A549 treated with DMSO at 1 μM for 4 hours (cell line): ENCODE data around the gene WNT16. TPM values are rescaled to one million over a fixed set of nuclear protein-coding genes. Genes with fewer than 3 reads are reported as not detected.

Experiments
- total RNA-seq: library from RNA; stranded (reverse); fragments of 200-300 nt; extraction: Qiagen RNA extraction; gene quantifications from 5 replicates; pipeline ENCODE4 v1.2.3, GENCODE V29; 2022; ENCODE audit warnings: low read depth

The WNT16 gene, protein sequence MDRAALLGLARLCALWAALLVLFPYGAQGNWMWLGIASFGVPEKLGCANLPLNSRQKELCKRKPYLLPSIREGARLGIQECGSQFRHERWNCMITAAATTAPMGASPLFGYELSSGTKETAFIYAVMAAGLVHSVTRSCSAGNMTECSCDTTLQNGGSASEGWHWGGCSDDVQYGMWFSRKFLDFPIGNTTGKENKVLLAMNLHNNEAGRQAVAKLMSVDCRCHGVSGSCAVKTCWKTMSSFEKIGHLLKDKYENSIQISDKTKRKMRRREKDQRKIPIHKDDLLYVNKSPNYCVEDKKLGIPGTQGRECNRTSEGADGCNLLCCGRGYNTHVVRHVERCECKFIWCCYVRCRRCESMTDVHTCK
- total RNA-seq: not detected in 5 replicates

DNA sequence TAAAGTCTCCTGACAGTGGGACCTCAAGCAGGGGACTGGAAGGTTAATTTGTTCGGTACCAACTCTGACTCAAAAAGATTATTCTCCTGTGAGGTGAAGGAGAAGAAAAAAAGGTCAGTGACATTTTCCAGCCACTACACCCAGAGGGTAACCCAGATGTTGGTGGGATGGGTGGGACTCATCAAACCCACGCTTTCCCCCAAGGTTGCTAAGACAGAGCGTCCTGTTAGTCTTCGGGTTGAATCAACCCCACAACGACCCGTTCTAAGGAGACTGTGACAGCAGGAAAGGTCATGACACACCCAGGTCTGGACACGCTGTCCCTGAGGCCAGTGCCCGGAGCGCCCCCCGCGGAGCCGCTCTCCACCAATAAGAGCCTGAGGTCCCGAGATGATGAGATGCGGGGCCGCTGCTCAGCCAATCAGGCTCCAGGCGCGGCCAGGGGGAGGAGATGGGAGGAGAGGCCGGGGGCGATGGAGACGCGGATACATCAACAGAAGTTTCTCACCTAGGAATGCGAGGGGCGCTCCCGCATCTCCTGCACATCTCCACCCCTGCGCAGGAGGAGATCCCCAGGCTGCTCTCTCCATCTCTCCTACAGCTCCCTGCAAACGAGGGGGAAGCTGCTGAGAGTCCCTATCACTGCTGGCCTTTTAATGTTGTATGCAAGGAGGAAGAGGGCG is at the start of gene WNT16:
TSS of gene WNT16 (plus strand) at position 493 of the 683 bp plus-strand sequence. CDS start 293 bp downstream, outside the sequence.

Other genes starting within 250 kb of the WNT16 start
- 34.1 to 46.6 TPM (median 40.0 TPM) in 5 replicates for gene FAM3C, start 67.3 kb downstream of the WNT16 start, total RNA-seq